ENCODE measurements around the gene GIPC1. TPM values are rescaled to one million over a fixed set of nuclear protein-coding genes. Genes with fewer than 3 reads are reported as not detected.
"Not testable (repeated sequence)": the region's sequence is repeated elsewhere in the genome, so short reads cannot be mapped to it uniquely, and the experiment has no call there.

GIPC1 gene
- total and polyA plus RNA-seq, 5 experiments from 2014 or later = 19.9 to 35.0 (median 32.2) TPM

DNA sequence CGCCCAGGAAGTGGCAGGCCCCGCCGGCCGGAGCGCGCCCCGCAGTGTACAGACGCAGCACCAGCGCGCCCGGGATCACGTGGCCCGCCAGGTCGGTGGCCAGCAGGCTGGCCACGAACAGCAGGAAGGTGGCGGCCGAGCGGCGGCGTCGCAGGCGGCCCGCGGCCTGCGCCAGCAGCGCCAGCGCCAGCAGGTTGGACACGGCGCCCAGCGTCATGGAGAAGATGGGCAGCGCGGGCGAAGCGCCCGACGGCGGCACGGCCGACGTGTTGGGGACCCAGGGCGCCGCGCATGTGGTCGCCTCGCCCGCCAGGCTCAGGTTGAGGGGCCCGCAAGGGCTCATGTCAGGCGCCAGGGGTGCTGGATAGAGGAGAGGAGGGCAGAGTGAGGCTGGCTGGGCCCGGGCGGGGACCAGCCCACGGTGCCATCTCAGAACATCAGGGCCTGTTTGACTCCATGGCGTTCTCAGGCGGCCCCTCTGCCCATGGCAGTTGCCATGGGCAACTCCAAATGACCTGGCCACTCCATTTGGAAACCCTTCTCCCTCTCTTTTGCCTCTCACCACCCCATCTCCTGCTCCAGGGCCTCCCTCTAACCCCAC, 21.8 kb downstream of the GIPC1 start:
- ATAC-seq = no peak
- peak overlapping the region in 9 of 10 donors; percentile 2 to 68 (median 39) for H3K4me3 Mint-ChIP-seq
- DNase-seq = no peak
- peak overlapping the region in 3 of 10 donors; percentile 43 to 77 (median 57) for H3K27ac Mint-ChIP-seq
- no peaks in the 10 kb centered on the region for H3K9me3 Mint-ChIP-seq
- peaks cover 18 to 48% (median 32%) of the 10 kb centered on the region in 4 donors for H3K4me1 Mint-ChIP-seq
- H3K36me3 Mint-ChIP-seq = peaks cover 0 to 34% (median 2%) of the 10 kb centered on the region in 3 donors
- POLR2A ChIA-PET = interaction anchor here (4.9 kb wide), 1 partner anchor 43 kb away, joined by 23 read pairs; the partner anchor contains the start of gene DNAJB1
- peaks cover 11 to 25% (median 14%) of the 10 kb centered on the region in 5 donors for H3K27me3 Mint-ChIP-seq

- Mint-ChIP-seq H3K36me3 (peaks cover 0 to 36% (median 7%) of the 10 kb centered on the region in 3 donors), H3K9me3 (no peaks in the 10 kb centered on the region), H3K27ac (peak overlapping the region in 2 of 10 donors; percentile 16 to 22), H3K4me1 (peaks cover 18 to 48% (median 32%) of the 10 kb centered on the region in 4 donors), H3K4me3 (peak overlapping the region; percentile 44 to 80 (median 70)), H3K27me3 (peaks cover 11 to 25% (median 14%) of the 10 kb centered on the region in 5 donors)
- DNase-seq = no peak
- peak in 1 of 2 donors; percentile 13 for ATAC-seq
- POLR2A ChIA-PET = interaction anchor here (0.5 to 4.9 kb wide), 13 partner anchors 10 to 337 kb away, joined by 3 to 23 read pairs (median 5); partner anchors contain the start of genes ASF1B and DNAJB1
Observed at GRCh38 chr19:14473073-14473977, 22.6 kb downstream of the GIPC1 start.

DNA sequence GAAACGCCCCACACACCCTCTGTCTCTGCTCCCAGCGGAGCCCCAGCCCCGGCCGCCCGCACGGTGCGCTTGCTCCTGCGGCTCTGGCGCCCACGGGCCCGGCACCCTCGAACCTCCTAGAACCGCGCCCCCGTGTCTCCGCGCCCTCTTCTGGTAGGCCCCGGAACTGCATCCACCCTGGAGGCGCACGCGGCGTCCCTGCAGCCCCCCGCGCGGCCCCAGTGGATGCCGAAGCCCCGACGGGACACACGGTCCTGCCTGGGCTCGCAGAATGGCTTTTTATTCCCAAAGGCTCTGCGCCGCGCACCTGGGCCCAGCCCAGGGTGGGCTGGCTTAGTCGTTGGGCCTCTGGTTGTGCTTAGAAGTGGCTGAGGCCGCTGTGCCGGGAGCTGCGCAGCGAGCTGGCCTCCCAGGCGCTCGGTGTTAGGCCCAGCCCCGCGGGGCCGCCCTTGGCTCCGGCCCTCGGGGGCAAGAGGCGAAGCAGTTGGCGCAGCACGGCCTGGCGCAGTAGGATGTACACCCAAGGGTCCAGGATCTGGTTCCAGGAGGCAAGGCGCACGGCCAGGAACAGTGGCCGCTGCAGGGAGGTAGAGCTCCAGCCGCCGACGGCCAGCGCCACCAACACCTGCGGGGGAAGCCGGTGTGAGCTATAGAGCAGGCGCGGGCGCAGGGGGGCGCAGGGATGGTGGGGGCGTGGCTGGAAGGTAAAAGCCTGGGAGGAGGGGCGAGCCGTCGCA, 23.6 kb downstream of the GIPC1 start:
- H3K27me3 Mint-ChIP-seq = peaks cover 11 to 25% (median 14%) of the 10 kb centered on the region in 5 donors
- H3K9me3 Mint-ChIP-seq = no peaks in the 10 kb centered on the region
- H3K27ac Mint-ChIP-seq = peak overlapping the region in 2 of 10 donors; percentile 53 to 56
- peaks cover 0 to 41% (median 13%) of the 10 kb centered on the region in 3 donors for H3K36me3 Mint-ChIP-seq
- ATAC-seq (peak; percentile 82), DNase-seq (peak; percentile 66 to 93 (median 87))
- peaks cover 18 to 48% (median 32%) of the 10 kb centered on the region in 4 donors for H3K4me1 Mint-ChIP-seq
- POLR2A ChIA-PET = interaction anchor here (0.5 to 4.9 kb wide), 15 partner anchors 9 to 336 kb away, joined by 3 to 23 read pairs (median 4); partner anchors contain the start of genes ASF1B and DNAJB1
- peak overlapping the region; percentile 44 to 80 (median 70) for H3K4me3 Mint-ChIP-seq

DNA sequence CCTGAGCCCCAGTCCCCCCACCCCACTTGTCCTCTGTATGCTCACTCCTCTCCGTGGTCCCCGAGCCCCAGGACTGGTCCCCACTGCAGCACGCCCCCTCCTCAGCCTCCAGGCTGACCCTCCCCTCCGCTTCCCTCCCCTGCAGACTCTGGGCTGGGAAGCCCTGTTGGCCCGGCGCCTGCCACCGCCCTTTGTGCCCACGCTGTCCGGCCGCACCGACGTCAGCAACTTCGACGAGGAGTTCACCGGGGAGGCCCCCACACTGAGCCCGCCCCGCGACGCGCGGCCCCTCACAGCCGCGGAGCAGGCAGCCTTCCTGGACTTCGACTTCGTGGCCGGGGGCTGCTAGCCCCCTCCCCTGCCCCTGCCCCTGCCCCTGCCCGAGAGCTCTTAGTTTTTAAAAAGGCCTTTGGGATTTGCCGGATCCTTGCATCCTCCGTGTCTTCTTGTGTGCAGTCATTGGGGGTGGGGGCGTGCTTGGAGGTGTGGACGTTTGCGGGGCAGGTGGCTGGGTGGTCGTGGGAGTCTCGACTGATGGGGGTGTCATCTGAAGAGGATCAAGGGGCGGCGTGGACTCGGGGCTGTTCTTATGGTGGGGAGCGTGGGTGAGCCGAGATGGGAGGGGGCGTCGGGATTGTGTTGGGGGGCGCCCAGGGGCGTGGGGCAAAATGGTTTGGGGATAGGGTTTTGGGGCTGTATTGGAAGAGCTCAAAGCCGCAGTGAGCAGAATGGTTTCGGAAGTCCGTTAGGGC, 24.3 kb downstream of the GIPC1 start:
- ATAC-seq (no peak), DNase-seq (peak in 1 of 10 donors; percentile 32)
- POLR2A ChIA-PET = interaction anchor here (0.6 to 4.9 kb wide), 8 partner anchors 36 to 335 kb away, joined by 3 to 23 read pairs (median 6); partner anchors contain the start of genes ASF1B and DNAJB1
- peak overlapping the region in 3 of 10 donors; percentile 29 to 56 (median 53) for H3K27ac Mint-ChIP-seq
- H3K36me3 Mint-ChIP-seq = peaks cover 0 to 47% (median 13%) of the 10 kb centered on the region in 3 donors
- no peaks in the 10 kb centered on the region for H3K9me3 Mint-ChIP-seq
- peaks cover 11 to 25% (median 14%) of the 10 kb centered on the region in 5 donors for H3K27me3 Mint-ChIP-seq
- H3K4me1 Mint-ChIP-seq = peaks cover 17 to 41% (median 30%) of the 10 kb centered on the region in 4 donors
- peak overlapping the region in 3 of 10 donors; percentile 6 to 80 (median 72) for H3K4me3 Mint-ChIP-seq

GRCh38 chr19:14470031-14470876, 25.7 kb downstream of the GIPC1 start:
- POLR2A ChIA-PET = no interaction called here
- Mint-ChIP-seq H3K36me3 (peaks cover 0 to 56% (median 13%) of the 10 kb centered on the region in 3 donors), H3K27ac (no peak overlapping the region), H3K4me3 (no peak overlapping the region), H3K9me3 (no peaks in the 10 kb centered on the region), H3K4me1 (peaks cover 7 to 28% (median 19%) of the 10 kb centered on the region in 4 donors), H3K27me3 (peaks cover 8 to 23% (median 14%) of the 10 kb centered on the region in 5 donors)
- DNase-seq = no peak
- no peak for ATAC-seq

DNA sequence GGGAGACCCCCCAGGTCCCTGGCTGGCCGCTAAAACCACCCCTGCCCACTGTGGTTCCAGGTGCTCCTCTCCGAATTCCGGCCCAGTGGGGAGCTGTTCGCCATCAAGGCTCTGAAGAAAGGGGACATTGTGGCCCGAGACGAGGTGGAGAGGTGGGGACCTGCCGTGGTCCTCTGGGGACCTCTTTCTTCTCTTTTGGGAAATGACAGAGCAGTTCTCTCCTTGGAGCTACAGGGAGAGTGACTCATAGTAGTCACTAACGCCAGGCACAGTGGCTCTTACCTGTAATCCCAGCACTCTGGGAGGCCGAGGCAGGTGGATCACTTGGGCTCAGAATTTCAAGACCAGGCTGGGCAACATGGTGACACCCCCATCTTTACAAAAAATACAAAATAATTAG, 28.1 kb downstream of the GIPC1 start:
- Mint-ChIP-seq H3K27me3 (peaks cover under 1 to 6% (median under 1%) of the 10 kb centered on the region in 5 donors), H3K36me3 (peaks cover 0 to 78% (median 16%) of the 10 kb centered on the region in 3 donors)

GRCh38 chr19:14467391-14467790, 28.5 kb downstream of the GIPC1 start:
- no peak for ATAC-seq
- POLR2A ChIA-PET = interaction anchor here (1.0 kb wide), 2 partner anchors 17 to 49 kb away, joined by 3 read pairs; no protein-coding TSS in a partner anchor
- no peak for DNase-seq
- Mint-ChIP-seq H3K4me1 (peaks cover 0 to 7% (median 2%) of the 10 kb centered on the region in 4 donors), H3K27me3 (peaks cover 0 to 1% (median 0%) of the 10 kb centered on the region in 5 donors), H3K36me3 (peaks cover 0 to 82% (median 16%) of the 10 kb centered on the region in 3 donors), H3K4me3 (no peak overlapping the region), H3K9me3 (no peaks in the 10 kb centered on the region), H3K27ac (peak overlapping the region in 1 of 10 donors; percentile 15)

More for the DNA sequence above, 28.1 kb downstream of the GIPC1 start:
- DNase-seq (no peak), ATAC-seq (no peak)
- H3K4me1 Mint-ChIP-seq = peaks cover 1 to 11% (median 5%) of the 10 kb centered on the region in 4 donors
- no peak overlapping the region for H3K4me3 Mint-ChIP-seq
- H3K27ac Mint-ChIP-seq = peak overlapping the region in 1 of 10 donors; percentile 15
- POLR2A ChIA-PET = interaction anchor here (0.6 to 0.9 kb wide), 5 partner anchors 28 to 55 kb away, joined by 3 to 4 read pairs (median 3); no protein-coding TSS in a partner anchor
- no peaks in the 10 kb centered on the region for H3K9me3 Mint-ChIP-seq

DNA sequence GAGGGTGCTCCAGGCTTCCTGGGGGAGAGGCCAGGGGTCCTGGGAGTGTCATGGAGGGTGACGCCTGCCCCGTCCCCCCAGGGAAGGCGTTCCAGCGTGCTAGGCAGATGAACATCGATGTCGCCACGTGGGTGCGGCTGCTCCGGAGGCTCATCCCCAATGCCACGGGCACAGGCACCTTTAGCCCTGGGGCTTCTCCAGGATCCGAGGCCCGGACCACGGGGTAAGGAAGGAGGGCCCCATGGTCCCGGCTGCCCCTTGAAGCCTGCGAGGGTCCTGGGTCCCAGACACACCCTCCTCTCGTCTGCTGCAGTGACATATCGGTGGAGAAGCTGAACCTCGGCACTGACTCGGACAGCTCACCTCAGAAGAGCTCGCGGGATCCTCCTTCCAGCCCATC, 32.2 kb downstream of the GIPC1 start:
- DNase-seq (no peak), ATAC-seq (no peak)
- Mint-ChIP-seq H3K4me3 (no peak overlapping the region), H3K27ac (peak overlapping the region in 1 of 10 donors; percentile 62), H3K9me3 (no peaks in the 10 kb centered on the region), H3K27me3 (no peaks in the 10 kb centered on the region), H3K36me3 (peaks cover 6 to 96% (median 21%) of the 10 kb centered on the region in 3 donors), H3K4me1 (peaks cover 0 to 12% (median 5%) of the 10 kb centered on the region in 4 donors)
- POLR2A ChIA-PET = no interaction called here

- H3K27me3 Mint-ChIP-seq, ATAC-seq, DNase-seq, H3K4me3 Mint-ChIP-seq, H3K9me3 Mint-ChIP-seq, POLR2A ChIA-PET: not testable (repeated sequence)
- peak overlapping the region in 1 of 10 donors; percentile 67 for H3K27ac Mint-ChIP-seq
- peaks cover 6 to 96% (median 12%) of the 10 kb centered on the region in 3 donors for H3K36me3 Mint-ChIP-seq
- peaks cover 0 to 14% (median 5%) of the 10 kb centered on the region in 4 donors for H3K4me1 Mint-ChIP-seq
Observed at GRCh38 chr19:14462401-14462800, 33.5 kb downstream of the GIPC1 start.

GRCh38 chr19:14460935-14461334, 35.0 kb downstream of the GIPC1 start:
- Mint-ChIP-seq H3K27me3 (no peaks in the 10 kb centered on the region), H3K4me3 (no peak overlapping the region), H3K27ac (peak overlapping the region in 8 of 10 donors; percentile 0 to 79 (median 60)), H3K36me3 (peaks cover 6 to 96% (median 12%) of the 10 kb centered on the region in 3 donors), H3K9me3 (no peaks in the 10 kb centered on the region), H3K4me1 (peaks cover 0 to 14% (median 5%) of the 10 kb centered on the region in 4 donors)
- DNase-seq (no peak), ATAC-seq (no peak)
- POLR2A ChIA-PET = no interaction called here

Measured in naive thymus-derived CD8-positive, alpha-beta T cell (primary cell).